HepG2 (cell line): Measurements from ENCODE around the gene LRRC3B. TPM values are rescaled to one million over a fixed set of nuclear protein-coding genes. Genes with fewer than 3 reads are reported as not detected.

Experiments used
- ATAC-seq: fragments of 200-7000 bp; cut with Tn5 transposase; 3 replicates; pipeline ENCODE4 v1.9.1; 2020; ENCODE audit warnings: mild to moderate bottlenecking, moderate library complexity
- BruUV-seq: library from RNA; stranded (reverse); fragments of 400-500 nt; replicated peaks from 2 replicates; lab custom pipeline; 2021; lab: Mats Ljungman, UMichigan
- CTCF ChIA-PET: fragments of 300-600 bp; formaldehyde crosslinking; extraction: SDS; loops from one replicate; lab custom pipeline; 2021; ENCODE audit warnings: low total read pairs, inconsistent platforms, low intra/inter-chr PET ratio; lab: Yijun Ruan, JAX
- POLR2A ChIA-PET: fragments of 350-600 bp; sonication (Branson Sonifier 250); formaldehyde crosslinking; loops from one replicate; lab custom pipeline; 2020; ENCODE audit warnings: antibody characterized with exemption, inconsistent platforms; lab: Yijun Ruan, JAX
- DNase-seq: peaks from one replicate; pipeline ENCODE4 v3.0.0-alpha.2; 2015; ENCODE audit warnings: low spot score
- FAIRE-seq: peaks from 3 replicates; lab custom pipeline; 2011; peaks lifted over from hg19 to GRCh38; lab: Jason Lieb, UNC
- H2AFZ ChIP-seq: one replicate; pipeline ENCODE4 v1.6.1; 2011; ENCODE audit warnings: low read length, inconsistent platforms
- H3K27ac ChIP-seq: fragments of 300-600 bp; 3 replicates; pipeline ENCODE4 v1.8.0; 2011; ENCODE audit warnings: mixed run types, mild to moderate bottlenecking, mixed read lengths, low read length, inconsistent platforms; ENCODE audit not compliant: insufficient read depth; ENCODE audit errors: extremely low read length
- H3K27me3 ChIP-seq, 2 experiments: fragments of 200-600 bp in 1 of 2; 2 replicates in 1 of 2; 3 replicates in 1 of 2; pipeline versions ENCODE4 v1.6.0 to v1.8.0; 2011; ENCODE audit warnings: low read length in 2 of 2, mild to moderate bottlenecking in 2 of 2, moderate library complexity in 2 of 2, inconsistent platforms in 1 of 2; ENCODE audit not compliant: insufficient read depth in 2 of 2, control insufficient read depth in 1 of 2
- H3K36me3 ChIP-seq, 2 experiments: fragments of 200-600 bp in 1 of 2; replicated peaks in 1 of 2; 2 replicates in 1 of 2; 3 replicates in 1 of 2; pipeline versions ENCODE4 v1.5.1 to v1.8.0; 2011; ENCODE audit warnings: low read length in 2 of 2, inconsistent platforms in 1 of 2; ENCODE audit not compliant: insufficient read depth in 2 of 2, control insufficient read depth in 1 of 2
- H3K4me1 ChIP-seq: 2 replicates; pipeline ENCODE4 v1.5.1; 2012; ENCODE audit warnings: low read length, inconsistent platforms; ENCODE audit not compliant: insufficient read depth
- H3K4me2 ChIP-seq: 2 replicates; pipeline ENCODE4 v1.6.0; 2011; ENCODE audit warnings: low read depth, low read length, inconsistent platforms
- H3K4me3 ChIP-seq, 3 experiments: fragments of 200-600 bp in 1 of 3; sonication (generic), shearing (Covaris generic) in 1 of 3; replicated peaks in 1 of 3; 2 replicates each; pipeline ENCODE4 v1.5.1; 2011 to 2016; ENCODE audit warnings: low read length in 3 of 3, inconsistent platforms in 2 of 3, low read depth in 2 of 3, mild to moderate bottlenecking in 2 of 3, control low read depth in 1 of 3, mixed read lengths in 1 of 3; ENCODE audit not compliant: insufficient read depth in 1 of 3
- H3K79me2 ChIP-seq: one replicate; pipeline ENCODE4 v1.6.1; 2011; ENCODE audit warnings: low read length, inconsistent platforms; ENCODE audit not compliant: insufficient read depth
- H3K9ac ChIP-seq: 2 replicates; pipeline ENCODE4 v1.6.0; 2011; ENCODE audit warnings: mild to moderate bottlenecking, low read depth, low read length, inconsistent platforms; ENCODE audit not compliant: insufficient read depth
- H3K9me3 ChIP-seq: 2 replicates; pipeline ENCODE4 v1.5.1; 2012; ENCODE audit warnings: mild to moderate bottlenecking, low read length
- H4K20me1 ChIP-seq: 2 replicates; pipeline ENCODE4 v1.6.0; 2011; ENCODE audit warnings: inconsistent platforms, mild to moderate bottlenecking, low read length, moderate library complexity; ENCODE audit not compliant: insufficient read depth
- AKAP8 ChIP-seq: sonication (generic); formaldehyde crosslinking; IDR thresholded peaks from 2 replicates; pipeline ENCODE4 v1.5.1; 2020; ENCODE audit warnings: mild to moderate bottlenecking, missing genetic modification reagents
- CBX2 ChIP-seq, 2 experiments: fragments of 200-600 bp in 1 of 2; sonication (generic); formaldehyde crosslinking in 1 of 2; IDR thresholded peaks; 2 replicates each; pipeline versions ENCODE4 v1.7.0 to v1.8.1; 2018 to 2022; ENCODE audit warnings: low read depth in 2 of 2, low read length in 1 of 2, mild to moderate bottlenecking in 1 of 2, missing genetic modification reagents in 1 of 2
- HHEX ChIP-seq: IDR thresholded peaks from 2 replicates; pipeline ENCODE4 v1.6.1; 2016; ENCODE audit warnings: control low read depth
- IKZF4 ChIP-seq: sonication (generic); formaldehyde crosslinking; IDR thresholded peaks from 2 replicates; pipeline ENCODE4 v1.5.1; 2020; ENCODE audit warnings: borderline replicate concordance, mild to moderate bottlenecking, low read depth, missing genetic modification reagents; ENCODE audit errors: not compliant biosample characterization
- MED13 ChIP-seq: sonication (generic); formaldehyde crosslinking; IDR thresholded peaks from 2 replicates; pipeline ENCODE4 v1.5.0; 2020; ENCODE audit warnings: missing genetic modification reagents
- MTA1 ChIP-seq: sonication (generic); formaldehyde crosslinking; IDR thresholded peaks from 2 replicates; pipeline ENCODE4 v1.4.0; 2020; ENCODE audit warnings: missing genetic modification reagents, mild to moderate bottlenecking, borderline replicate concordance
- SALL1 ChIP-seq: sonication (generic); formaldehyde crosslinking; IDR thresholded peaks from 2 replicates; pipeline ENCODE4 v1.8.0; 2022; ENCODE audit warnings: mild to moderate bottlenecking, missing genetic modification reagents
- SP2 ChIP-seq: sonication (generic); formaldehyde crosslinking; IDR thresholded peaks from 2 replicates; pipeline ENCODE4 v1.5.1; 2020; ENCODE audit warnings: mild to moderate bottlenecking, missing genetic modification reagents
- ZFP62 ChIP-seq: sonication (generic); formaldehyde crosslinking; IDR thresholded peaks from 2 replicates; pipeline ENCODE4 v1.4.0; 2020; ENCODE audit warnings: missing genetic modification reagents
- ZNF615 ChIP-seq: sonication (generic); formaldehyde crosslinking; IDR thresholded peaks from 2 replicates; pipeline ENCODE4 v1.5.0; 2020; ENCODE audit warnings: mild to moderate bottlenecking, missing genetic modification reagents, borderline replicate concordance
- ZNF775 ChIP-seq: sonication (generic); formaldehyde crosslinking; IDR thresholded peaks from 2 replicates; pipeline ENCODE4 v1.4.0; 2020; ENCODE audit warnings: missing genetic modification reagents, mild to moderate bottlenecking, moderate library complexity, borderline replicate concordance
- WGBS: methylation state at CpG from one replicate; pipeline ENCODE4 v1.1.6; 2017; ENCODE audit warnings: low lambda C conversion rate; 5-methylcytosine and 5-hydroxymethylcytosine counted together
- in situ Hi-C: cut with HindIII; loops from 2 replicates; pipeline ENCODE4 v1.10.0; 2017; ENCODE audit warnings: low pct_unique_long_range_greater_than_20kb; ENCODE audit not compliant: extremely low pct_ligation_motif_present
- intact Hi-C: fragments of 100-400 bp; cut with micrococcal nuclease; formaldehyde crosslinking; loops from one replicate; pipeline ENCODE4 v1.10.0; 2022; ENCODE audit not compliant: unreplicated experiment
- polyA plus RNA-seq, 8 experiments: library from polyadenylated mRNA; depleted of rRNA in 3 of 8; stranded (reverse) in 7 of 8; unstranded in 1 of 8; fragments of >200 nt; fragmentation: Illumina TruSeq in 4 of 8; extraction: Trizol in 4 of 8; gene quantifications; 2 replicates each; pipeline versions ENCODE4 v1.2.1 to v1.2.3, GENCODE V29; 2011 to 2016; ENCODE audit warnings: low read depth in 4 of 8, missing spikeins in 1 of 8, mixed read lengths in 1 of 8; ENCODE audit not compliant: insufficient read depth in 1 of 8
- total RNA-seq, 5 experiments: library from RNA; depleted of rRNA; stranded (reverse); fragments of >200 nt; fragmentation: Illumina TruSeq; extraction: Trizol; gene quantifications; 2 replicates each; pipeline ENCODE4 v1.2.3, GENCODE V29; 2016; ENCODE audit warnings: low read depth in 1 of 5
- TF ChIP-seq, protein P1 (sequence below): sonication (generic); formaldehyde crosslinking; conservative IDR thresholded peaks from 2 replicates; pipeline ENCODE4 v1.8.0; 2022; ENCODE audit warnings: missing genetic modification reagents
- TF ChIP-seq, protein P2 (sequence below): sonication (generic); formaldehyde crosslinking; IDR thresholded peaks from 2 replicates; pipeline ENCODE4 v1.4.0; 2020; ENCODE audit warnings: missing genetic modification reagents
- TF ChIP-seq, protein P3 (sequence below), 2 experiments: sonication (generic) in 1 of 2; formaldehyde crosslinking in 1 of 2; IDR thresholded peaks; 2 replicates each; pipeline versions ENCODE4 v1.6.1 to v1.9.0; 2014 to 2022; ENCODE audit warnings: antibody characterized with exemption in 1 of 2, borderline replicate concordance in 1 of 2, inconsistent platforms in 1 of 2, low read depth in 1 of 2, missing genetic modification reagents in 1 of 2

LRRC3B gene
- total and polyA plus RNA-seq, 2 of the 13 experiments (the other 11 are each of a cell fraction or from before 2014, with no cell fraction given), result not detected

DNA sequence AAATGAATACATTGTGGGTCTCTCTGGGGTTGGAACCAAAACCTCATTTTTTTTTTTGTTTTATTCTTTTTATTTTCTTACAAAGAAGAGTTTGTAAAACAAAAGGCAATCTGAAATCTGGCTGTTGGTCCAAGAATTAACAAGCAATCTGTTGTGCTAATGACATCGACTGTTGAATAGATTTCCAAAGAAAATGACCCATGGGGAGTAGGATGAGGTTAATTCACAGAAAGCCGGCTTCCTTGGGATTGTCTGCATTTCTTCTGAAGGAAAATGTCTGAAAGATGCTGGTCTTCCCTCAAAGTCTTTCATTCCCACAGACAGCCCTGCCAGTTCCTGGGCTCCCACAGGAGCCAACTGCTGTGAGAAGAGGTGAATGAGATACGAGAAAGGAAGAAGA lies 92.9 kb downstream of the LRRC3B start:
- intact Hi-C loops, result loop anchor here (10.0 kb wide), 1 partner anchor 1071 kb away; no protein-coding TSS in a partner anchor
- DNase-seq, result no peak
- no TSS peak for BruUV-seq
- ChIA-PET POLR2A (no interaction called here), CTCF (no interaction called here)
- no peaks in the 10 kb centered on the region for H3K36me3 ChIP-seq
- 18% methylated on average over 3 of the region's 3 CpGs for WGBS
- no peaks in the 10 kb centered on the region for H3K79me2 ChIP-seq
- no peaks in the 10 kb centered on the region for H3K4me1 ChIP-seq
- H3K9ac ChIP-seq, result no peak overlapping the region
- in situ Hi-C loops, result no loop called here
- FAIRE-seq, result no peak
- no peak overlapping the region for H3K27ac ChIP-seq
- H3K9me3 ChIP-seq, result 0 out of 2 replicates have a peak, but pooled peaks cover 7% of the 10 kb centered on the region
- no peaks in the 10 kb centered on the region for H4K20me1 ChIP-seq
- H3K27me3 ChIP-seq, result no peaks in the 10 kb centered on the region
- H2AFZ ChIP-seq, result no peak overlapping the region
- no peak overlapping the region for H3K4me2 ChIP-seq
- H3K4me3 ChIP-seq, result no peak overlapping the region
- no peak for ATAC-seq
- TF ChIP-seq ZNF615 (no peak), ZNF775 (CRISPR knock-in tag) (no peak), MTA1 (CRISPR knock-in tag) (no peak), ZFP62 (CRISPR knock-in tag) (no peak), SALL1 (CRISPR knock-in tag) (no peak), MED13 (CRISPR knock-in tag) (no peak), SP2 (no peak), CBX2 (IDR thresholded peaks at IDR 0.05; ENCODE audit: low read depth, low read length) (no peak), CBX2 (CRISPR knock-in tag; IDR thresholded peaks at IDR 0.05; ENCODE audit: low read depth) (no peak), HHEX (CRISPR knock-in tag) (no peak), IKZF4 (CRISPR knock-in tag) (no peak), AKAP8 (CRISPR knock-in tag) (no peak)
- TF ChIP-seq, protein P1, sequence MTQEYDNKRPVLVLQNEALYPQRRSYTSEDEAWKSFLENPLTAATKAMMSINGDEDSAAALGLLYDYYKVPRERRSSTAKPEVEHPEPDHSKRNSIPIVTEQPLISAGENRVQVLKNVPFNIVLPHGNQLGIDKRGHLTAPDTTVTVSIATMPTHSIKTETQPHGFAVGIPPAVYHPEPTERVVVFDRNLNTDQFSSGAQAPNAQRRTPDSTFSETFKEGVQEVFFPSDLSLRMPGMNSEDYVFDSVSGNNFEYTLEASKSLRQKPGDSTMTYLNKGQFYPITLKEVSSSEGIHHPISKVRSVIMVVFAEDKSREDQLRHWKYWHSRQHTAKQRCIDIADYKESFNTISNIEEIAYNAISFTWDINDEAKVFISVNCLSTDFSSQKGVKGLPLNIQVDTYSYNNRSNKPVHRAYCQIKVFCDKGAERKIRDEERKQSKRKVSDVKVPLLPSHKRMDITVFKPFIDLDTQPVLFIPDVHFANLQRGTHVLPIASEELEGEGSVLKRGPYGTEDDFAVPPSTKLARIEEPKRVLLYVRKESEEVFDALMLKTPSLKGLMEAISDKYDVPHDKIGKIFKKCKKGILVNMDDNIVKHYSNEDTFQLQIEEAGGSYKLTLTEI (CRISPR knock-in tag), result no peak
- TF ChIP-seq, protein P2, sequence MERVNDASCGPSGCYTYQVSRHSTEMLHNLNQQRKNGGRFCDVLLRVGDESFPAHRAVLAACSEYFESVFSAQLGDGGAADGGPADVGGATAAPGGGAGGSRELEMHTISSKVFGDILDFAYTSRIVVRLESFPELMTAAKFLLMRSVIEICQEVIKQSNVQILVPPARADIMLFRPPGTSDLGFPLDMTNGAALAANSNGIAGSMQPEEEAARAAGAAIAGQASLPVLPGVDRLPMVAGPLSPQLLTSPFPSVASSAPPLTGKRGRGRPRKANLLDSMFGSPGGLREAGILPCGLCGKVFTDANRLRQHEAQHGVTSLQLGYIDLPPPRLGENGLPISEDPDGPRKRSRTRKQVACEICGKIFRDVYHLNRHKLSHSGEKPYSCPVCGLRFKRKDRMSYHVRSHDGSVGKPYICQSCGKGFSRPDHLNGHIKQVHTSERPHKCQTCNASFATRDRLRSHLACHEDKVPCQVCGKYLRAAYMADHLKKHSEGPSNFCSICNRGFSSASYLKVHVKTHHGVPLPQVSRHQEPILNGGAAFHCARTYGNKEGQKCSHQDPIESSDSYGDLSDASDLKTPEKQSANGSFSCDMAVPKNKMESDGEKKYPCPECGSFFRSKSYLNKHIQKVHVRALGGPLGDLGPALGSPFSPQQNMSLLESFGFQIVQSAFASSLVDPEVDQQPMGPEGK (CRISPR knock-in tag), result no peak
- TF ChIP-seq, protein P3, sequence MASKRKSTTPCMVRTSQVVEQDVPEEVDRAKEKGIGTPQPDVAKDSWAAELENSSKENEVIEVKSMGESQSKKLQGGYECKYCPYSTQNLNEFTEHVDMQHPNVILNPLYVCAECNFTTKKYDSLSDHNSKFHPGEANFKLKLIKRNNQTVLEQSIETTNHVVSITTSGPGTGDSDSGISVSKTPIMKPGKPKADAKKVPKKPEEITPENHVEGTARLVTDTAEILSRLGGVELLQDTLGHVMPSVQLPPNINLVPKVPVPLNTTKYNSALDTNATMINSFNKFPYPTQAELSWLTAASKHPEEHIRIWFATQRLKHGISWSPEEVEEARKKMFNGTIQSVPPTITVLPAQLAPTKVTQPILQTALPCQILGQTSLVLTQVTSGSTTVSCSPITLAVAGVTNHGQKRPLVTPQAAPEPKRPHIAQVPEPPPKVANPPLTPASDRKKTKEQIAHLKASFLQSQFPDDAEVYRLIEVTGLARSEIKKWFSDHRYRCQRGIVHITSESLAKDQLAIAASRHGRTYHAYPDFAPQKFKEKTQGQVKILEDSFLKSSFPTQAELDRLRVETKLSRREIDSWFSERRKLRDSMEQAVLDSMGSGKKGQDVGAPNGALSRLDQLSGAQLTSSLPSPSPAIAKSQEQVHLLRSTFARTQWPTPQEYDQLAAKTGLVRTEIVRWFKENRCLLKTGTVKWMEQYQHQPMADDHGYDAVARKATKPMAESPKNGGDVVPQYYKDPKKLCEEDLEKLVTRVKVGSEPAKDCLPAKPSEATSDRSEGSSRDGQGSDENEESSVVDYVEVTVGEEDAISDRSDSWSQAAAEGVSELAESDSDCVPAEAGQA (IDR thresholded peaks at IDR 0.05; ENCODE audit: low read depth), result no peak
- TF ChIP-seq, protein P3 (CRISPR knock-in tag; IDR thresholded peaks at IDR 0.05; ENCODE audit: borderline replicate concordance), result no peak
